Measurements from ENCODE around the gene NIFK.
"Not testable (repeated sequence)": the region's sequence is repeated elsewhere in the genome, so short reads cannot be mapped to it uniquely, and the experiment has no call there.

The NIFK gene

DNA sequence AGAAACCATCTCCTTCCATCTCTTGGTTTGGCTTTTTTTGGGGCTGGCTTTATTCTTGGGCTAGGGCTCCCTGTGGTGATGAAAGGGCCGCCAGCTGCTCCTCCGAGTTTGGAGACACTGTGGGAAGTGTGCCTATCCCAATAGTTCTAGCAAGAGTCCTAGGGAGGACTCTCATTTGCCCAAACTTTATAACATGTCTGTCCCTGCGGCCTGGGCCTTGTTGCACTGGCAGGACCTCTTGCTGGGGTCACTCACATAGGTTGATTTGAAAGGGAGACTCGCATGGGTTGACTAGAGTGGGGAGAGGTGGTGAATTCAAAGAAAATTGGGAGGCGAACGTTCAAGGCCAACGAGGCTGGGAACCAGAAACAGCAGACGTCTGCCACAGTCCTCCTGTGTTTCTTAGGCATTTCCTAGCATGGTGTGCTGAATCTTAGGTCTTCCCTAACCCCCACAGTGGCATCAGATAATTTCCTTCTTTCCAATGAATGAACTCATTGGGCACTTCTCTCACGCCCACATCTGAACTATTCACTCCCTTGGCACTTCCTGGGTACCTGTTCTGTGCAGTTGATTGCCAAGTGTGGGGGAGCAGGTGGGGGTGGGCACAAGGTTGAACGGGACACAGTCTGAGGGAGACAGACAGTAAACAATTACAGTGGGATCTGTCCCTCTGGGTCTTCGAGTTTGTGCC, 26.8 kb downstream of the NIFK start:
- H3K4me1 ChIP-seq (ENCODE audit: control insufficient read depth, insufficient read depth, low read length) = no peaks in the 10 kb centered on the region
- no peaks in the 10 kb centered on the region for H3K36me3 ChIP-seq (ENCODE audit: control insufficient read depth in 2 of 2, insufficient read depth in 2 of 2, low read length in 2 of 2)
- H3K9me3 ChIP-seq (ENCODE audit: control insufficient read depth in 2 of 2, low read length in 2 of 2) = no peaks in the 10 kb centered on the region
- H3K27me3 ChIP-seq (ENCODE audit: control insufficient read depth in 1 of 2, insufficient read depth in 2 of 2, low read length in 2 of 2) = no peaks in the 10 kb centered on the region
- H3K4me3 ChIP-seq (ENCODE audit: low read length in 2 of 2) = no peak overlapping the region
- H3K27ac ChIP-seq (ENCODE audit: low read length) = no peak overlapping the region
- H3K9ac ChIP-seq (ENCODE audit: low read length in 2 of 2) = no peak overlapping the region

DNA sequence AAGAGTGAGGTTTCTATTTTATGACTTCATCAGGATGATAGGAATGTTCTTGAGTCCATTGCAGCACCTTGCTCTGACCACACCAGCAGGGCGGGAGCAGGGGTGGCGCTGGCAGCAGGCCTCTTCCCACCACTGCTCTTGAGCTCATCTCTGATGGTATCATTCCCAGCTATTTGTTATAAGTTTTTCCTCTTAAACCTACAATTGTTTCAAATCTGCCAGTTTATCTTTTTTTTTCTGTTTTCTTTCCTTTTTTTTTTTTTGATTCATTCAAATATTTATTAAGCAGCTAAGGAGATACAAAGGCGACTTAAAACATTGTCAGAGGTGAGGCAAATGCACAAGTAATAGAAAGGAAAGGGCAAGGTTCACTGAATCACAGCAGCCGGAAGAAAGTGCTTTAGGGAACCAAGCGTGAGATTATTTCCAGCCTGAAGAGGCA, 28.7 kb downstream of the NIFK start:
- no peaks in the 10 kb centered on the region for H3K4me1 ChIP-seq (ENCODE audit: control insufficient read depth, insufficient read depth, low read length)
- H3K27ac ChIP-seq (ENCODE audit: low read length) = no peak overlapping the region
- no peaks in the 10 kb centered on the region for H3K36me3 ChIP-seq (ENCODE audit: control insufficient read depth in 2 of 2, insufficient read depth in 2 of 2, low read length in 2 of 2)
- H3K9ac ChIP-seq (ENCODE audit: low read length in 2 of 2) = no peak overlapping the region
- no peaks in the 10 kb centered on the region for H3K27me3 ChIP-seq (ENCODE audit: control insufficient read depth in 1 of 2, insufficient read depth in 2 of 2, low read length in 2 of 2)
- no peaks in the 10 kb centered on the region for H3K9me3 ChIP-seq (ENCODE audit: control insufficient read depth in 2 of 2, low read length in 2 of 2)
- no peak overlapping the region for H3K4me3 ChIP-seq (ENCODE audit: low read length in 2 of 2)

GRCh38 chr2:121707344-121707919, 29.2 kb downstream of the NIFK start:
- H3K36me3 ChIP-seq (ENCODE audit: control insufficient read depth in 2 of 2, insufficient read depth in 2 of 2, low read length in 2 of 2) = no peaks in the 10 kb centered on the region
- no peak overlapping the region for H3K27ac ChIP-seq (ENCODE audit: low read length)
- H3K4me1 ChIP-seq (ENCODE audit: control insufficient read depth, insufficient read depth, low read length) = no peaks in the 10 kb centered on the region
- no peaks in the 10 kb centered on the region for H3K27me3 ChIP-seq (ENCODE audit: control insufficient read depth in 1 of 2, insufficient read depth in 2 of 2, low read length in 2 of 2)
- no peak overlapping the region for H3K4me3 ChIP-seq (ENCODE audit: low read length in 2 of 2)
- H3K9me3 ChIP-seq (ENCODE audit: control insufficient read depth in 2 of 2, low read length in 2 of 2) = no peaks in the 10 kb centered on the region
- H3K9ac ChIP-seq (ENCODE audit: low read length in 2 of 2) = no peak overlapping the region

DNA sequence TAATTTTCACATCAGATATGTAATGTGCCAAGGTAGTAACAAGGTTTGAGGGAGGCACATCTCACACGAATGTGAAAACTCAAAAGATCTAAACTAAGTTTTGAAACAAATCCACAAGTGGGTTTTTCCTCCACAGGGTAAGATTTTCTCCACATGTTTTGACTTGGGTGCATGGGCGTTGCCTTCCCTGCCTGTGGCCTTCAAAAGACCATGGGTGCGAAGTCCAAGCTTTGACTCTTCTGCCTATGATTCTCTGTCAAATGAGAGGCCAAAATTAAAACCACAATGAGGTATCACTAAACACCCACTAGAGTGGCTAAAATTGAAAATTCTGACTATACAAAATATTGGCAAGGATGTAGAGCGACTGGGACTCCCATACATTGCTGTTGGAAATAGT, 30.7 kb downstream of the NIFK start:
- Histone ChIP-seq H3K9me3 (ENCODE audit: control insufficient read depth in 2 of 2, low read length in 2 of 2) (no peaks in the 10 kb centered on the region), H3K27ac (ENCODE audit: low read length) (no peak overlapping the region), H3K27me3 (ENCODE audit: control insufficient read depth in 1 of 2, insufficient read depth in 2 of 2, low read length in 2 of 2) (no peaks in the 10 kb centered on the region), H3K4me3 (ENCODE audit: low read length in 2 of 2) (no peak overlapping the region), H3K4me1 (ENCODE audit: control insufficient read depth, insufficient read depth, low read length) (no peaks in the 10 kb centered on the region), H3K36me3 (ENCODE audit: control insufficient read depth in 2 of 2, insufficient read depth in 2 of 2, low read length in 2 of 2) (no peaks in the 10 kb centered on the region), H3K9ac (ENCODE audit: low read length in 2 of 2) (no peak overlapping the region)

- Histone ChIP-seq H3K9me3 (ENCODE audit: control insufficient read depth in 2 of 2, low read length in 2 of 2) (no peaks in the 10 kb centered on the region), H3K27ac (ENCODE audit: low read length) (no peak overlapping the region), H3K9ac (ENCODE audit: low read length in 2 of 2) (no peak overlapping the region), H3K4me1 (ENCODE audit: control insufficient read depth, insufficient read depth, low read length) (no peaks in the 10 kb centered on the region), H3K27me3 (ENCODE audit: control insufficient read depth in 1 of 2, insufficient read depth in 2 of 2, low read length in 2 of 2) (no peaks in the 10 kb centered on the region), H3K4me3 (ENCODE audit: low read length in 2 of 2) (no peak overlapping the region), H3K36me3 (ENCODE audit: control insufficient read depth in 2 of 2, insufficient read depth in 2 of 2, low read length in 2 of 2) (no peaks in the 10 kb centered on the region)
These were observed 31.3 kb downstream of the NIFK start for GRCh38 chr2:121705390-121705789.

GRCh38 chr2:121701761-121702160, 34.9 kb downstream of the NIFK start:
- not testable (repeated sequence) for H3K4me1 ChIP-seq (ENCODE audit: control insufficient read depth, insufficient read depth, low read length); H3K9me3 ChIP-seq (ENCODE audit: control insufficient read depth in 2 of 2, low read length in 2 of 2); H3K36me3 ChIP-seq (ENCODE audit: control insufficient read depth in 2 of 2, insufficient read depth in 2 of 2, low read length in 2 of 2); H3K9ac ChIP-seq (ENCODE audit: low read length in 2 of 2); H3K4me3 ChIP-seq (ENCODE audit: low read length in 2 of 2); H3K27ac ChIP-seq (ENCODE audit: low read length); H3K27me3 ChIP-seq (ENCODE audit: control insufficient read depth in 1 of 2, insufficient read depth in 2 of 2, low read length in 2 of 2)

GRCh38 chr2:121699421-121700333, 37.0 kb downstream of the NIFK start:
- H3K36me3 ChIP-seq (ENCODE audit: control insufficient read depth in 2 of 2, insufficient read depth in 2 of 2, low read length in 2 of 2) = no peaks in the 10 kb centered on the region
- no peaks in the 10 kb centered on the region for H3K27me3 ChIP-seq (ENCODE audit: control insufficient read depth in 1 of 2, insufficient read depth in 2 of 2, low read length in 2 of 2)
- H3K9ac ChIP-seq (ENCODE audit: low read length in 2 of 2) = no peak overlapping the region
- H3K4me1 ChIP-seq (ENCODE audit: control insufficient read depth, insufficient read depth, low read length) = peaks cover 5% of the 10 kb centered on the region
- H3K27ac ChIP-seq (ENCODE audit: low read length) = no peak overlapping the region
- no peaks in the 10 kb centered on the region for H3K9me3 ChIP-seq (ENCODE audit: control insufficient read depth in 2 of 2, low read length in 2 of 2)
- H3K4me3 ChIP-seq (ENCODE audit: low read length in 2 of 2) = no peak overlapping the region

GRCh38 chr2:121698318-121698930, 38.3 kb downstream of the NIFK start:
- Histone ChIP-seq H3K27me3 (ENCODE audit: control insufficient read depth in 1 of 2, insufficient read depth in 2 of 2, low read length in 2 of 2) (no peaks in the 10 kb centered on the region), H3K9me3 (ENCODE audit: control insufficient read depth in 2 of 2, low read length in 2 of 2) (no peaks in the 10 kb centered on the region), H3K36me3 (ENCODE audit: control insufficient read depth in 2 of 2, insufficient read depth in 2 of 2, low read length in 2 of 2) (no peaks in the 10 kb centered on the region), H3K27ac (ENCODE audit: low read length) (no peak overlapping the region), H3K9ac (ENCODE audit: low read length in 2 of 2) (no peak overlapping the region), H3K4me3 (ENCODE audit: low read length in 2 of 2) (no peak overlapping the region), H3K4me1 (ENCODE audit: control insufficient read depth, insufficient read depth, low read length) (peaks cover 6% of the 10 kb centered on the region)

- no peak overlapping the region for H3K27ac ChIP-seq (ENCODE audit: low read length)
These were observed 39.5 kb downstream of the NIFK start for GRCh38 chr2:121697108-121697631.

GRCh38 chr2:121696410-121696930, 40.2 kb downstream of the NIFK start:
- Histone ChIP-seq H3K27me3 (ENCODE audit: control insufficient read depth in 1 of 2, insufficient read depth in 2 of 2, low read length in 2 of 2) (no peaks in the 10 kb centered on the region), H3K27ac (ENCODE audit: low read length) (no peak overlapping the region), H3K4me1 (ENCODE audit: control insufficient read depth, insufficient read depth, low read length) (peaks cover 6% of the 10 kb centered on the region), H3K4me3 (ENCODE audit: low read length in 2 of 2) (no peak overlapping the region), H3K36me3 (ENCODE audit: control insufficient read depth in 2 of 2, insufficient read depth in 2 of 2, low read length in 2 of 2) (no peaks in the 10 kb centered on the region), H3K9me3 (ENCODE audit: control insufficient read depth in 2 of 2, low read length in 2 of 2) (no peaks in the 10 kb centered on the region), H3K9ac (ENCODE audit: low read length in 2 of 2) (no peak overlapping the region)

More at GRCh38 chr2:121697108-121697631, 39.5 kb downstream of the NIFK start:
- no peak overlapping the region for H3K9ac ChIP-seq (ENCODE audit: low read length in 2 of 2)
- H3K27me3 ChIP-seq (ENCODE audit: control insufficient read depth in 1 of 2, insufficient read depth in 2 of 2, low read length in 2 of 2) = no peaks in the 10 kb centered on the region
- H3K4me3 ChIP-seq (ENCODE audit: low read length in 2 of 2) = no peak overlapping the region
- H3K36me3 ChIP-seq (ENCODE audit: control insufficient read depth in 2 of 2, insufficient read depth in 2 of 2, low read length in 2 of 2) = no peaks in the 10 kb centered on the region
- H3K9me3 ChIP-seq (ENCODE audit: control insufficient read depth in 2 of 2, low read length in 2 of 2) = no peaks in the 10 kb centered on the region
- H3K4me1 ChIP-seq (ENCODE audit: control insufficient read depth, insufficient read depth, low read length) = peaks cover 6% of the 10 kb centered on the region
